ENCODE measurements around the gene CYP26A1.

Gene CYP26A1

GRCh38 chr10:93124580-93125318 lies 51.1 kb downstream of the CYP26A1 start:
- Mint-ChIP-seq H3K9me3 (peaks cover 20% of the 10 kb centered on the region), H3K27ac (ENCODE audit: low read depth) (no peak overlapping the region), H3K4me1 (peaks cover 5% of the 10 kb centered on the region), H3K36me3 (ENCODE audit: insufficient read depth) (peaks cover 4% of the 10 kb centered on the region), H3K4me3 (no peak overlapping the region), H3K27me3 (peaks cover 28% of the 10 kb centered on the region)
- DNase-seq (ENCODE audit: low spot score in 2 of 2) (no peak), ATAC-seq (replicated peaks; ENCODE audit: extremely low read depth, poor library complexity, severe bottlenecking) (no peak)

- Mint-ChIP-seq H3K27ac (ENCODE audit: low read depth) (no peak overlapping the region), H3K4me3 (no peak overlapping the region), H3K36me3 (ENCODE audit: insufficient read depth) (peaks cover 4% of the 10 kb centered on the region), H3K9me3 (peaks cover 20% of the 10 kb centered on the region), H3K4me1 (peaks cover 5% of the 10 kb centered on the region), H3K27me3 (peaks cover 26% of the 10 kb centered on the region)
- ATAC-seq (replicated peaks; ENCODE audit: extremely low read depth, poor library complexity, severe bottlenecking): no peak
- no peak for DNase-seq (ENCODE audit: low spot score in 2 of 2)
Measured at GRCh38 chr10:93125966-93126365, 52.3 kb downstream of the CYP26A1 start.

GRCh38 chr10:93126483-93127052 lies 52.9 kb downstream of the CYP26A1 start:
- Mint-ChIP-seq H3K27me3 (peaks cover 26% of the 10 kb centered on the region), H3K4me1 (peaks cover 5% of the 10 kb centered on the region), H3K36me3 (ENCODE audit: insufficient read depth) (peaks cover 4% of the 10 kb centered on the region), H3K27ac (ENCODE audit: low read depth) (no peak overlapping the region), H3K4me3 (no peak overlapping the region), H3K9me3 (peaks cover 20% of the 10 kb centered on the region)
- DNase-seq (ENCODE audit: low spot score in 2 of 2): no peak
- ATAC-seq (replicated peaks; ENCODE audit: extremely low read depth, poor library complexity, severe bottlenecking): no peak
